Sigmoid colon (tissue), 4 donors: ENCODE results near the gene HIF1AN.

Experiments used
- EP300 ChIP-seq, 4 donors: sonication (generic); formaldehyde crosslinking; IDR thresholded peaks; one replicate each; pipeline ENCODE4 v1.6.1; 2017; ENCODE audit warnings: antibody characterized with exemption in 4 of 4
- POLR2A ChIP-seq, 2 donors: fragments of 450-650 bp; IDR thresholded peaks; one replicate each; pipeline ENCODE4 v1.6.1; 2016; ENCODE audit warnings: antibody characterized with exemption in 2 of 2, mild to moderate bottlenecking in 2 of 2, moderate library complexity in 2 of 2
- POLR2AphosphoS5 ChIP-seq, 4 donors: sonication (generic); formaldehyde crosslinking; IDR thresholded peaks; one replicate each; pipeline ENCODE4 v1.6.1; 2017; ENCODE audit warnings: antibody characterized with exemption in 4 of 4
- TF ChIP-seq, protein P1 (sequence below), 4 experiments: fragments of 450-650 bp in 3 of 4; fragments of 200-600 bp in 1 of 4; IDR thresholded peaks; one replicate each; pipeline ENCODE4 v1.5.1; 2016 to 2019; ENCODE audit warnings: antibody characterized with exemption in 4 of 4, mild to moderate bottlenecking in 3 of 4, moderate library complexity in 2 of 4

GRCh38 chr10:100571084-100571856 is 35.5 kb downstream of the HIF1AN start:
- TF ChIP-seq POLR2AphosphoS5 (IDR thresholded peaks at IDR 0.05): no peak
- TF ChIP-seq, protein P1, sequence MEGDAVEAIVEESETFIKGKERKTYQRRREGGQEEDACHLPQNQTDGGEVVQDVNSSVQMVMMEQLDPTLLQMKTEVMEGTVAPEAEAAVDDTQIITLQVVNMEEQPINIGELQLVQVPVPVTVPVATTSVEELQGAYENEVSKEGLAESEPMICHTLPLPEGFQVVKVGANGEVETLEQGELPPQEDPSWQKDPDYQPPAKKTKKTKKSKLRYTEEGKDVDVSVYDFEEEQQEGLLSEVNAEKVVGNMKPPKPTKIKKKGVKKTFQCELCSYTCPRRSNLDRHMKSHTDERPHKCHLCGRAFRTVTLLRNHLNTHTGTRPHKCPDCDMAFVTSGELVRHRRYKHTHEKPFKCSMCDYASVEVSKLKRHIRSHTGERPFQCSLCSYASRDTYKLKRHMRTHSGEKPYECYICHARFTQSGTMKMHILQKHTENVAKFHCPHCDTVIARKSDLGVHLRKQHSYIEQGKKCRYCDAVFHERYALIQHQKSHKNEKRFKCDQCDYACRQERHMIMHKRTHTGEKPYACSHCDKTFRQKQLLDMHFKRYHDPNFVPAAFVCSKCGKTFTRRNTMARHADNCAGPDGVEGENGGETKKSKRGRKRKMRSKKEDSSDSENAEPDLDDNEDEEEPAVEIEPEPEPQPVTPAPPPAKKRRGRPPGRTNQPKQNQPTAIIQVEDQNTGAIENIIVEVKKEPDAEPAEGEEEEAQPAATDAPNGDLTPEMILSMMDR (IDR thresholded peaks at IDR 0.05): no peak
- TF ChIP-seq POLR2A (IDR thresholded peaks at IDR 0.05): no peak
- no peak for TF ChIP-seq EP300 (IDR thresholded peaks at IDR 0.05)
